DMS 273 (cell line): ENCODE data around the gene ZNF460.

Experiments used
- DNase-seq: peaks from one replicate; lab custom pipeline; 2025; ENCODE audit not compliant: unreplicated experiment; lab: John Stamatoyannopoulos, UW

ZNF460 gene

GRCh38 chr19:57338877-57339276 is 58.6 kb downstream of the ZNF460 start:
- no peak for DNase-seq

- DNase-seq: no peak
Measured at GRCh38 chr19:57342582-57342981, 62.3 kb downstream of the ZNF460 start.
